Measurements from ENCODE around the gene KIAA0930.

DNA sequence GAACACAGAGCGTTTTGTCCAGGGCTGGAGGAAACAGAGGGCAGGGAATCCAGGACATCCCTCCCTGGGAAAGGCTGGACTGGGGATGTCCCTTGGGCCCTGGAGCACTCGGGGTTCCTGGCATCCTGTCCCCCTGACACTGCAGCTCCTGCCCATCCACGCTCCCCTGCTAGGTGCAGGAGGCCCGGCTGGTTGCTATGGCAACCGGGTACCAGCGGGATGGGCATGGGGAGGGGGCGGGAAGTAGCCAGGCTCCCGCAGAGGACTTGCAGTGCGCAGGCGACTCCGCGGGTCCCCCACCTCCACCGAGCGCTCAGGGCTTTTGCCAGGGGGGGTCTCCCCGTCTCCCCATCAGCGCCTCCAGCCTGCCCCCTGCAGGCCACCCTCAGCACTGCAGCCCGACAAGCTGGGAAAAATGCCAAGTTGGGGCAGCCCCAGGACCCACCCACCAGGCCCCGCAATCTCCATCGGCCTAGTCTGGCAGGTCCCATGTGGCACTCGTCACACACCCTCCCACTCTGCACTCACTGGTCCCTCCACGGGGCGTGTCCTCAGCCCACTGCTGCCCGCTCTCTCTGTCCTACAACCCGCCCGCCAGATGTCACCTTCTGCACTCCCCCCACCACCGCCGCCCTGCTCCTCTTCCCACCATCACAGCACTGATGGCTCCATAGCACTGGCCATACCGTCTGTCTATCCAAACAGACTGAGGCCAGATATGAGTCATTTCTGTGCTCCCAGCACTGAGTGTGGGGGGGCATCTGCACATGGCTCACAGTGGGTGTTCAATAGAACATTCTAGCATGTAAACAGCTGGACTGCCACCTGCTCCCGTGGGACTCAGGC lies 31.5 kb downstream of the KIAA0930 start:
- TF ChIP-seq POLR2AphosphoS5 (IDR thresholded peaks at IDR 0.05), result no peak
- TF ChIP-seq, protein P1, sequence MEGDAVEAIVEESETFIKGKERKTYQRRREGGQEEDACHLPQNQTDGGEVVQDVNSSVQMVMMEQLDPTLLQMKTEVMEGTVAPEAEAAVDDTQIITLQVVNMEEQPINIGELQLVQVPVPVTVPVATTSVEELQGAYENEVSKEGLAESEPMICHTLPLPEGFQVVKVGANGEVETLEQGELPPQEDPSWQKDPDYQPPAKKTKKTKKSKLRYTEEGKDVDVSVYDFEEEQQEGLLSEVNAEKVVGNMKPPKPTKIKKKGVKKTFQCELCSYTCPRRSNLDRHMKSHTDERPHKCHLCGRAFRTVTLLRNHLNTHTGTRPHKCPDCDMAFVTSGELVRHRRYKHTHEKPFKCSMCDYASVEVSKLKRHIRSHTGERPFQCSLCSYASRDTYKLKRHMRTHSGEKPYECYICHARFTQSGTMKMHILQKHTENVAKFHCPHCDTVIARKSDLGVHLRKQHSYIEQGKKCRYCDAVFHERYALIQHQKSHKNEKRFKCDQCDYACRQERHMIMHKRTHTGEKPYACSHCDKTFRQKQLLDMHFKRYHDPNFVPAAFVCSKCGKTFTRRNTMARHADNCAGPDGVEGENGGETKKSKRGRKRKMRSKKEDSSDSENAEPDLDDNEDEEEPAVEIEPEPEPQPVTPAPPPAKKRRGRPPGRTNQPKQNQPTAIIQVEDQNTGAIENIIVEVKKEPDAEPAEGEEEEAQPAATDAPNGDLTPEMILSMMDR (IDR thresholded peaks at IDR 0.05), result peak in 3 of 4 experiments; percentile 45 to 54 (median 48)
